ENCODE measurements around the gene GPRC6A. TPM values are rescaled to one million over a fixed set of nuclear protein-coding genes. Genes with fewer than 3 reads are reported as not detected.

GPRC6A gene
- total RNA-seq, 1 experiment from 2014 or later, result not detected

DNA sequence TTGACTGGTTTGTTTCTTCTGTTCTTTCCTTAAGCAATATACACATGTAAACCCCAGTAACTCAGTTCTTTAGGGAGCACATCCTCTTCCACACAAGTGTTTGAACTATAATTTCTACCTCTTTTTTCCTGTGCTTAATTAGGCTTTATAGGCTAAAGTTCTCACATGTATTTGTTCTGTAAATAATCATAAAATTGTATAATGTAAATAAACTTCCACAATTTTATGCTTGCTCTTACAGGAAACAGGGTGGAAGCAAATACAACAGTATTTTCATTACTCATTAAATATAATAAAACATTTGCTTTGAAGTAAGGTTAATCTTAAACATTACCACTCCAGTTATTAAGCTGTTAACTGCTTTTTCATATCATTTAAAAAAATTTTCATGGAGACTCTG is 26.9 kb downstream of the GPRC6A start:
- Histone ChIP-seq H3K4me1 (ENCODE audit: control insufficient read depth in 1 of 2, insufficient read depth in 2 of 2, low read length in 2 of 2) (no peaks in the 10 kb centered on the region), H3K9ac (ENCODE audit: low read length) (no peak overlapping the region), H3K4me3 (replicated peaks in 1 of 2; ENCODE audit: low read depth in 1 of 2, low read length in 2 of 2) (no peak overlapping the region), H3K27me3 (ENCODE audit: insufficient read depth, low read length) (no peaks in the 10 kb centered on the region), H3K79me2 (ENCODE audit: insufficient read depth, low read length) (no peaks in the 10 kb centered on the region), H3K9me3 (ENCODE audit: control insufficient read depth in 1 of 2, insufficient read depth in 1 of 2, low read depth in 1 of 2, low read length in 2 of 2) (no peaks in the 10 kb centered on the region), H3K9me2 (ENCODE audit: insufficient read depth) (no peaks in the 10 kb centered on the region), H3K36me3 (ENCODE audit: control insufficient read depth in 1 of 2, insufficient read depth in 2 of 2, low read length in 2 of 2) (no peaks in the 10 kb centered on the region), H3K27ac (ENCODE audit: low read depth, low read length) (no peak overlapping the region), H4K20me1 (ENCODE audit: insufficient read depth) (no peaks in the 10 kb centered on the region), H2AFZ (ENCODE audit: low read depth, low read length, poor library complexity, severe bottlenecking) (no peak overlapping the region), H3K4me2 (ENCODE audit: low read length) (no peak overlapping the region)
- TF ChIP-seq REST (IDR thresholded peaks at IDR 0.05; ENCODE audit: low read depth), result no peak
- no peak for TF ChIP-seq FOSL1 (IDR thresholded peaks at IDR 0.05; ENCODE audit: low read depth)
- TF ChIP-seq POLR2A (IDR thresholded peaks at IDR 0.05; ENCODE audit: borderline replicate concordance, extremely low read depth, insufficient read depth, insufficient read length), result no peak
- no peak for TF ChIP-seq CEBPB (IDR thresholded peaks at IDR 0.05; ENCODE audit: low read depth)
- TF ChIP-seq, protein P1, sequence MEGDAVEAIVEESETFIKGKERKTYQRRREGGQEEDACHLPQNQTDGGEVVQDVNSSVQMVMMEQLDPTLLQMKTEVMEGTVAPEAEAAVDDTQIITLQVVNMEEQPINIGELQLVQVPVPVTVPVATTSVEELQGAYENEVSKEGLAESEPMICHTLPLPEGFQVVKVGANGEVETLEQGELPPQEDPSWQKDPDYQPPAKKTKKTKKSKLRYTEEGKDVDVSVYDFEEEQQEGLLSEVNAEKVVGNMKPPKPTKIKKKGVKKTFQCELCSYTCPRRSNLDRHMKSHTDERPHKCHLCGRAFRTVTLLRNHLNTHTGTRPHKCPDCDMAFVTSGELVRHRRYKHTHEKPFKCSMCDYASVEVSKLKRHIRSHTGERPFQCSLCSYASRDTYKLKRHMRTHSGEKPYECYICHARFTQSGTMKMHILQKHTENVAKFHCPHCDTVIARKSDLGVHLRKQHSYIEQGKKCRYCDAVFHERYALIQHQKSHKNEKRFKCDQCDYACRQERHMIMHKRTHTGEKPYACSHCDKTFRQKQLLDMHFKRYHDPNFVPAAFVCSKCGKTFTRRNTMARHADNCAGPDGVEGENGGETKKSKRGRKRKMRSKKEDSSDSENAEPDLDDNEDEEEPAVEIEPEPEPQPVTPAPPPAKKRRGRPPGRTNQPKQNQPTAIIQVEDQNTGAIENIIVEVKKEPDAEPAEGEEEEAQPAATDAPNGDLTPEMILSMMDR (IDR thresholded peaks at IDR 0.05 in 2 of 3, conservative IDR thresholded peaks at IDR 0.05 in 1 of 3; ENCODE audit: borderline replicate concordance in 1 of 3, insufficient read depth in 1 of 3, low read depth in 2 of 3, low read length in 2 of 3), result no peak
- TF ChIP-seq ZNF274 (IDR thresholded peaks at IDR 0.05; ENCODE audit: low read depth, low read length), result no peak
- no peak for TF ChIP-seq ELF1 (IDR thresholded peaks at IDR 0.05; ENCODE audit: borderline replicate concordance, low read depth)
- ATAC-seq, result no peak
- no TSS peak for BruUV-seq (replicated peaks)
- CTCF ChIA-PET, result no interaction called here
- RAD21 ChIA-PET (ENCODE audit: low non-redundant PET in 1 of 2, low total read pairs in 2 of 2, uncharacterized antibody in 2 of 2, unreplicated experiment in 2 of 2), result no interaction called here
- POLR2A ChIA-PET, result no interaction called here
- intact Hi-C loops (cut with micrococcal nuclease), result no loop called here
- DNase-seq (ENCODE audit: low read depth, low spot score), result no peak

All from HCT116 (cell line).